HG03520 (cell line): Measurements from ENCODE around the gene LRRC40.
"Not testable (repeated sequence)": the region's sequence is repeated elsewhere in the genome, so short reads cannot be mapped to it uniquely, and the experiment has no call there.

Source experiments
- ATAC-seq: cut with Tn5 transposase; IDR thresholded peaks from one replicate; pipeline ENCODE4 v1.9.1; 2021; ENCODE audit warnings: mild to moderate bottlenecking, moderate library complexity; ENCODE audit not compliant: unreplicated experiment

Gene LRRC40

GRCh38 chr1:70204139-70204538 is 1.2 kb downstream of the LRRC40 start:
- no peak for ATAC-seq

GRCh38 chr1:70202173-70202758 is 3.1 kb downstream of the LRRC40 start:
- ATAC-seq = no peak

GRCh38 chr1:70200065-70200464 is 5.3 kb downstream of the LRRC40 start:
- ATAC-seq = no peak

GRCh38 chr1:70196333-70196732 is 9.0 kb downstream of the LRRC40 start:
- ATAC-seq = no peak

GRCh38 chr1:70195342-70195741 is 10.0 kb downstream of the LRRC40 start:
- peak; percentile 83 for ATAC-seq

GRCh38 chr1:70194601-70195000 is 10.8 kb downstream of the LRRC40 start:
- no peak for ATAC-seq

GRCh38 chr1:70192446-70192845 is 12.9 kb downstream of the LRRC40 start:
- ATAC-seq = not testable (repeated sequence)

- no peak for ATAC-seq
Observed at GRCh38 chr1:70190180-70190579, 15.2 kb downstream of the LRRC40 start.

- ATAC-seq = no peak
Observed at GRCh38 chr1:70188522-70188921, 16.9 kb downstream of the LRRC40 start.

GRCh38 chr1:70185181-70185580 is 20.2 kb downstream of the LRRC40 start:
- ATAC-seq = not testable (repeated sequence)

- no peak for ATAC-seq
Observed at GRCh38 chr1:70171512-70171911, 33.9 kb downstream of the LRRC40 start.

GRCh38 chr1:70169018-70169839 is 36.1 kb downstream of the LRRC40 start:
- ATAC-seq = no peak

- ATAC-seq = no peak
Observed at GRCh38 chr1:70168283-70168682, 37.1 kb downstream of the LRRC40 start.

- ATAC-seq = no peak
Observed at GRCh38 chr1:70164350-70164749, 41.0 kb downstream of the LRRC40 start.

GRCh38 chr1:70156529-70157120 is 48.8 kb downstream of the LRRC40 start:
- no peak for ATAC-seq

GRCh38 chr1:70153739-70154138 is 51.6 kb downstream of the LRRC40 start:
- no peak for ATAC-seq

GRCh38 chr1:70150444-70150843 is 54.9 kb downstream of the LRRC40 start:
- ATAC-seq = no peak

GRCh38 chr1:70146488-70146887 is 58.9 kb downstream of the LRRC40 start:
- no peak for ATAC-seq

- no peak for ATAC-seq
Observed at GRCh38 chr1:70143048-70143659, 62.2 kb downstream of the LRRC40 start.

GRCh38 chr1:70142075-70142474 is 63.3 kb downstream of the LRRC40 start:
- no peak for ATAC-seq

GRCh38 chr1:70140894-70141293 is 64.5 kb downstream of the LRRC40 start:
- ATAC-seq = no peak

GRCh38 chr1:70140343-70140742 is 65.0 kb downstream of the LRRC40 start:
- ATAC-seq = no peak
